H9 (cell line): ENCODE measurements around the gene S100A2. TPM values are rescaled to one million over a fixed set of nuclear protein-coding genes. Genes with fewer than 3 reads are reported as not detected.

Source experiments
- DNase-seq: peaks from one replicate; pipeline ENCODE4 v3.0.0-alpha.2; 2017
- H2AFZ ChIP-seq: one replicate; pipeline ENCODE4 v1.6.1; 2013; ENCODE audit warnings: mild to moderate bottlenecking, low read length, control low read depth, moderate library complexity
- H2AK5ac ChIP-seq: 2 replicates; pipeline ENCODE4 v1.6.1; 2013; ENCODE audit warnings: low read length, control low read depth, mixed read lengths; ENCODE audit not compliant: insufficient read length
- H2BK120ac ChIP-seq: one replicate; pipeline ENCODE4 v1.6.1; 2013; ENCODE audit warnings: low read depth, mild to moderate bottlenecking, low read length, control low read depth, inconsistent platforms; ENCODE audit not compliant: poor library complexity, severe bottlenecking
- H2BK12ac ChIP-seq: 2 replicates; pipeline ENCODE4 v1.6.1; 2013; ENCODE audit warnings: low read length, control low read depth, mixed read lengths, low read depth; ENCODE audit not compliant: insufficient read length
- H2BK15ac ChIP-seq: 2 replicates; pipeline ENCODE4 v1.6.1; 2013; ENCODE audit warnings: low read depth, low read length, control low read depth
- H2BK20ac ChIP-seq: one replicate; pipeline ENCODE4 v1.6.1; 2013; ENCODE audit warnings: low read depth, mild to moderate bottlenecking, low read length, control low read depth, inconsistent platforms; ENCODE audit not compliant: poor library complexity, severe bottlenecking
- H2BK5ac ChIP-seq: 2 replicates; pipeline ENCODE4 v1.6.1; 2013; ENCODE audit warnings: low read length, control low read depth, mixed read lengths; ENCODE audit not compliant: insufficient read length
- H3K14ac ChIP-seq: 2 replicates; pipeline ENCODE4 v1.6.1; 2013; ENCODE audit warnings: low read length, control low read depth; ENCODE audit not compliant: insufficient read depth
- H3K18ac ChIP-seq: 2 replicates; pipeline ENCODE4 v1.6.1; 2013; ENCODE audit warnings: low read depth, mild to moderate bottlenecking, mixed read lengths, low read length, control low read depth; ENCODE audit not compliant: insufficient read length
- H3K23ac ChIP-seq: 2 replicates; pipeline ENCODE4 v1.6.1; 2013; ENCODE audit warnings: low read length, control low read depth, mixed read lengths, low read depth; ENCODE audit not compliant: insufficient read length
- H3K23me2 ChIP-seq: 2 replicates; pipeline ENCODE4 v1.6.1; 2013; ENCODE audit warnings: low read depth, mild to moderate bottlenecking, mixed read lengths, low read length, control low read depth; ENCODE audit not compliant: insufficient read length, poor library complexity, severe bottlenecking
- H3K27ac ChIP-seq: 2 replicates; pipeline ENCODE4 v1.5.1; 2013; ENCODE audit warnings: low read length, control low read depth, mixed read lengths, low read depth; ENCODE audit not compliant: insufficient read length
- H3K27me3 ChIP-seq: 2 replicates; pipeline ENCODE4 v1.6.1; 2013; ENCODE audit warnings: low read length, control low read depth, inconsistent platforms; ENCODE audit not compliant: insufficient read depth
- H3K4ac ChIP-seq: 2 replicates; pipeline ENCODE4 v1.6.1; 2013; ENCODE audit warnings: low read depth, mild to moderate bottlenecking, control low read depth, inconsistent platforms, low read length, moderate library complexity
- H3K4me1 ChIP-seq: 2 replicates; pipeline ENCODE4 v1.6.1; 2013; ENCODE audit warnings: low read length, control low read depth, inconsistent platforms; ENCODE audit not compliant: insufficient read depth
- H3K4me2 ChIP-seq: 2 replicates; pipeline ENCODE4 v1.6.1; 2013; ENCODE audit warnings: low read length, control low read depth, mixed read lengths; ENCODE audit not compliant: insufficient read length, insufficient read depth
- H3K56ac ChIP-seq: 2 replicates; pipeline ENCODE4 v1.6.1; 2013; ENCODE audit warnings: low read depth, mild to moderate bottlenecking, mixed read lengths, low read length, control low read depth; ENCODE audit not compliant: insufficient read length
- H3K79me1 ChIP-seq: 2 replicates; pipeline ENCODE4 v1.6.1; 2013; ENCODE audit warnings: low read depth, mild to moderate bottlenecking, moderate library complexity, low read length, control low read depth, inconsistent platforms; ENCODE audit not compliant: insufficient read depth, poor library complexity, severe bottlenecking
- H3K79me2 ChIP-seq: 2 replicates; pipeline ENCODE4 v1.6.1; 2013; ENCODE audit warnings: low read length, control low read depth, inconsistent platforms; ENCODE audit not compliant: insufficient read depth
- H3K9ac ChIP-seq: 2 replicates; pipeline ENCODE4 v1.6.1; 2013; ENCODE audit warnings: low read length, control low read depth, mixed read lengths; ENCODE audit not compliant: insufficient read length; ENCODE audit errors: extremely low read depth
- H3K9me3 ChIP-seq: one replicate; pipeline ENCODE4 v1.6.1; 2013; ENCODE audit warnings: low read depth, low read length, inconsistent platforms; ENCODE audit not compliant: control insufficient read depth
- H3T11ph ChIP-seq: one replicate; pipeline ENCODE4 v1.6.1; 2013; ENCODE audit warnings: mild to moderate bottlenecking, low read length, control low read depth, inconsistent platforms
- H4K20me1 ChIP-seq: one replicate; pipeline ENCODE4 v1.6.1; 2013; ENCODE audit not compliant: control insufficient read depth, insufficient read length, insufficient read depth
- H4K5ac ChIP-seq: 2 replicates; pipeline ENCODE4 v1.6.1; 2013; ENCODE audit warnings: low read depth, mild to moderate bottlenecking, mixed read lengths, low read length, control low read depth; ENCODE audit not compliant: insufficient read length
- H4K8ac ChIP-seq: replicated peaks from 2 replicates; pipeline ENCODE4 v1.6.1; 2013; ENCODE audit warnings: low read length, control low read depth, mixed read lengths, low read depth; ENCODE audit not compliant: insufficient read length
- H4K91ac ChIP-seq: 2 replicates; pipeline ENCODE4 v1.6.1; 2013; ENCODE audit warnings: low read depth, mild to moderate bottlenecking, moderate library complexity, mixed read lengths, low read length, control low read depth; ENCODE audit not compliant: insufficient read length
- H3K27ac Mint-ChIP-seq, 3 experiments: 2 replicates in 2 of 3; 3 replicates in 1 of 3; pipeline ENCODE4 v1.8.0; 2020 to 2021; ENCODE audit warnings: mixed read lengths in 3 of 3, mild to moderate bottlenecking in 1 of 3, moderate library complexity in 1 of 3
- H3K27me3 Mint-ChIP-seq: 2 replicates; pipeline ENCODE4 v1.8.0; 2021; ENCODE audit warnings: low read depth, mild to moderate bottlenecking, moderate library complexity, mixed read lengths
- H3K36me3 Mint-ChIP-seq, 3 experiments: 2 replicates in 2 of 3; 3 replicates in 1 of 3; pipeline ENCODE4 v1.8.0; 2020 to 2021; ENCODE audit warnings: low read depth in 3 of 3, mixed read lengths in 3 of 3; ENCODE audit not compliant: insufficient read depth in 1 of 3
- H3K4me1 Mint-ChIP-seq, 2 experiments: 2 replicates each; pipeline ENCODE4 v1.8.0; 2020; ENCODE audit warnings: mixed read lengths in 2 of 2
- H3K4me3 Mint-ChIP-seq, 2 experiments: 2 replicates in 1 of 2; 3 replicates in 1 of 2; pipeline ENCODE4 v1.8.0; 2020 to 2021; ENCODE audit warnings: mild to moderate bottlenecking in 2 of 2, mixed read lengths in 2 of 2, moderate library complexity in 1 of 2
- H3K9me3 Mint-ChIP-seq, 2 experiments: 2 replicates in 1 of 2; 3 replicates in 1 of 2; pipeline ENCODE4 v1.8.0; 2020; ENCODE audit warnings: mild to moderate bottlenecking in 2 of 2, mixed read lengths in 2 of 2, moderate library complexity in 1 of 2
- WGBS: extraction: QIAGEN DNeasy Blood & Tissue Kit; methylation state at CpG from one replicate; pipeline ENCODE4 v1.1.7; 2013; ENCODE audit warnings: missing lambda C conversion rate, low lambda C conversion rate, mixed read lengths; ENCODE audit not compliant: insufficient read length; ENCODE audit errors: extremely low coverage; 5-methylcytosine and 5-hydroxymethylcytosine counted together
- total RNA-seq: library from RNA; stranded (reverse); gene quantifications from 2 replicates; pipeline ENCODE4 v1.2.1, GENCODE V29; 2021
- TF ChIP-seq, protein P1 (sequence below): fragments of 200-600 bp; sonication (generic); conservative IDR thresholded peaks from 3 replicates; pipeline ENCODE4 v1.8.0; 2021; ENCODE audit warnings: antibody characterized with exemption, mild to moderate bottlenecking

The S100A2 gene
- total RNA-seq, 1 experiment from 2014 or later = 0.57 TPM

DNA sequence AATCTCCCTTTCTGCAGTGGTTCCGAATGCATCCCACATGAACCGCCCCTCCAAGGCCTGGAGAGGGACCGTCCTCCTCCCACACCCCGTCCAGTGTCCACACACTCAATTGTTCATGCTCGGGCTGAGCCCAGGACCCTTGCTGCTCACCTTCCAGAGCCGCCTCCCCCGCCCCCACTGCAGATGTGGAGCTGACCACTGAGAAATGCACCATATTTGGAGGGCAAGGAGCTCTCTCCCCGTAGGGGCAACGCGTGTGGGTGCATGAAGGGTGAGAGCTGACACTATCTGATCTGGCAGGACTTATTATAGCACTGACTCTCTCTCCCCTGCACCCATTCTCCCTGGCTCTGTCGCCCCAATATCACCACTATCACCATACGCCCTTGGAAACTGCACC, 12.5 kb downstream of the S100A2 start:
- no peak overlapping the region for H3K18ac ChIP-seq
- DNase-seq = peak; percentile 20
- no peak overlapping the region for H3K14ac ChIP-seq
- H4K5ac ChIP-seq = no peak overlapping the region
- H4K8ac ChIP-seq = no peak overlapping the region
- H3K27me3 Mint-ChIP-seq = no peaks in the 10 kb centered on the region; the same call in 1 of the 2 replicates
- no peak overlapping the region for H4K91ac ChIP-seq
- H3K9me3 Mint-ChIP-seq = no peaks in the 10 kb centered on the region
- no peaks in the 10 kb centered on the region for H3K27me3 ChIP-seq
- no peak overlapping the region for H3K27ac ChIP-seq
- no peak overlapping the region for H3K4ac ChIP-seq
- no peak overlapping the region for H3K23ac ChIP-seq
- H3K4me3 Mint-ChIP-seq = no peak overlapping the region
- H2BK120ac ChIP-seq = no peak overlapping the region
- no peaks in the 10 kb centered on the region for H3K9me3 ChIP-seq
- H3K23me2 ChIP-seq = no peaks in the 10 kb centered on the region
- 0 out of 7 replicates have a peak overlapping the region, but pooled peaks of 2 of the 3 experiments have one; percentile 11 to 26 for H3K27ac Mint-ChIP-seq
- H4K20me1 ChIP-seq = no peaks in the 10 kb centered on the region
- TF ChIP-seq, protein P1, sequence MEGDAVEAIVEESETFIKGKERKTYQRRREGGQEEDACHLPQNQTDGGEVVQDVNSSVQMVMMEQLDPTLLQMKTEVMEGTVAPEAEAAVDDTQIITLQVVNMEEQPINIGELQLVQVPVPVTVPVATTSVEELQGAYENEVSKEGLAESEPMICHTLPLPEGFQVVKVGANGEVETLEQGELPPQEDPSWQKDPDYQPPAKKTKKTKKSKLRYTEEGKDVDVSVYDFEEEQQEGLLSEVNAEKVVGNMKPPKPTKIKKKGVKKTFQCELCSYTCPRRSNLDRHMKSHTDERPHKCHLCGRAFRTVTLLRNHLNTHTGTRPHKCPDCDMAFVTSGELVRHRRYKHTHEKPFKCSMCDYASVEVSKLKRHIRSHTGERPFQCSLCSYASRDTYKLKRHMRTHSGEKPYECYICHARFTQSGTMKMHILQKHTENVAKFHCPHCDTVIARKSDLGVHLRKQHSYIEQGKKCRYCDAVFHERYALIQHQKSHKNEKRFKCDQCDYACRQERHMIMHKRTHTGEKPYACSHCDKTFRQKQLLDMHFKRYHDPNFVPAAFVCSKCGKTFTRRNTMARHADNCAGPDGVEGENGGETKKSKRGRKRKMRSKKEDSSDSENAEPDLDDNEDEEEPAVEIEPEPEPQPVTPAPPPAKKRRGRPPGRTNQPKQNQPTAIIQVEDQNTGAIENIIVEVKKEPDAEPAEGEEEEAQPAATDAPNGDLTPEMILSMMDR = no peak
- no peaks in the 10 kb centered on the region for H3K79me2 ChIP-seq
- no peak overlapping the region for H2BK5ac ChIP-seq
- H3K4me1 ChIP-seq = no peaks in the 10 kb centered on the region
- no peak overlapping the region for H2AFZ ChIP-seq
- no peak overlapping the region for H2BK20ac ChIP-seq
- no peak overlapping the region for H2BK12ac ChIP-seq
- WGBS = no CpG with 5 or more reads among the region's 12 CpGs
- no peak overlapping the region for H3K56ac ChIP-seq
- H3K4me2 ChIP-seq = no peak overlapping the region
- H3T11ph ChIP-seq = no peak overlapping the region
- no peaks in the 10 kb centered on the region for H3K36me3 Mint-ChIP-seq
- peaks cover 23 to 35% of the 10 kb centered on the region in 2 experiments for H3K4me1 Mint-ChIP-seq
- H3K9ac ChIP-seq = no peak overlapping the region
- no peak overlapping the region for H2BK15ac ChIP-seq
- H3K79me1 ChIP-seq = no peaks in the 10 kb centered on the region
- no peak overlapping the region for H2AK5ac ChIP-seq
